DND-41 (cell line): ENCODE data around the gene SERPINA12.

Experiments
- CTCF ChIP-seq: IDR thresholded peaks from 2 replicates; pipeline ENCODE4 v1.5.1; 2012; ENCODE audit warnings: borderline replicate concordance, low read length, moderate library complexity, mild to moderate bottlenecking; ENCODE audit not compliant: poor library complexity, severe bottlenecking; ENCODE audit errors: extremely low read depth
- EZH2 ChIP-seq: IDR thresholded peaks from 3 replicates; pipeline ENCODE4 v1.6.1; 2012; ENCODE audit warnings: borderline replicate concordance, low read depth, mild to moderate bottlenecking, moderate library complexity, low read length, inconsistent platforms; ENCODE audit not compliant: severe bottlenecking

- TF ChIP-seq CTCF = no peak
- TF ChIP-seq EZH2 = no peak
Observed at GRCh38 chr14:94523265-94523664, 14.0 kb upstream of the SERPINA12 start.
